Measurements from ENCODE around the gene TRIP12. TPM values are rescaled to one million over a fixed set of nuclear protein-coding genes. Genes with fewer than 3 reads are reported as not detected.

The TRIP12 gene
- total and polyA plus RNA-seq, 2 of the 4 experiments (the other 2 are of a cell fraction) = 51.6 to 209 TPM

GRCh38 chr2:229869226-229869625, 52.6 kb downstream of the TRIP12 start:
- Histone ChIP-seq H3K27me3 (ENCODE audit: control insufficient read depth, insufficient read depth, low read length) (no peaks in the 10 kb centered on the region), H3K23ac (ENCODE audit: low read depth, low read length) (no peak overlapping the region), H3K36me3 (ENCODE audit: control insufficient read depth, insufficient read depth, low read length) (peaks cover 11% of the 10 kb centered on the region), H3K4ac (ENCODE audit: low read depth, low read length) (no peak overlapping the region), H3K4me2 (ENCODE audit: low read depth, low read length) (no peak overlapping the region), H2BK120ac (ENCODE audit: low read depth, low read length) (no peak overlapping the region), H3K14ac (replicated peaks; ENCODE audit: low read depth, low read length) (no peak overlapping the region), H3K9me3 (ENCODE audit: control insufficient read depth, insufficient read depth, low read length) (no peaks in the 10 kb centered on the region), H2BK15ac (ENCODE audit: low read depth, low read length) (no peak overlapping the region), H3K4me3 (ENCODE audit: insufficient read depth, low read depth, low read length) (no peak overlapping the region), H3K9me1 (ENCODE audit: insufficient read depth, low read length) (peaks cover 13% of the 10 kb centered on the region), H4K20me1 (ENCODE audit: insufficient read depth, low read length) (peaks cover 45% of the 10 kb centered on the region), H3K9ac (ENCODE audit: low read depth, low read length) (no peak overlapping the region), H3K79me1 (ENCODE audit: low read depth in 1 of 2, low read length in 2 of 2) (peaks cover 25 to 55% of the 10 kb centered on the region in 2 experiments), H2BK5ac (ENCODE audit: low read depth, low read length, poor library complexity, severe bottlenecking) (no peak overlapping the region), H2AK5ac (ENCODE audit: low read depth, low read length) (no peak overlapping the region), H3K18ac (ENCODE audit: low read depth, low read length) (no peak overlapping the region), H4K5ac (ENCODE audit: low read depth, low read length) (no peak overlapping the region), H3K56ac (ENCODE audit: extremely low read depth, insufficient read depth, low read length) (no peak overlapping the region), H2BK20ac (ENCODE audit: low read depth, low read length) (no peak overlapping the region), H3K4me1 (ENCODE audit: control insufficient read depth, insufficient read depth, low read length) (0 out of 2 replicates have a peak, but pooled peaks cover 1% of the 10 kb centered on the region), H2AFZ (replicated peaks; ENCODE audit: low read length, poor library complexity) (no peak overlapping the region), H4K91ac (ENCODE audit: insufficient read depth, low read depth, low read length) (no peak overlapping the region), H3K27ac (ENCODE audit: insufficient read depth, low read length) (no peak overlapping the region), H4K8ac (ENCODE audit: low read depth in 2 of 2, low read length in 2 of 2) (no peak overlapping the region), H2AK9ac (replicated peaks; ENCODE audit: low read depth, low read length, poor library complexity) (no peak overlapping the region)
- ChIA-PET POLR2A (ENCODE audit: unreplicated experiment) (no interaction called here), CTCF (no interaction called here)
- intact Hi-C loops (cut with micrococcal nuclease) = no loop called here
- DNase-seq (no peak), ATAC-seq (ENCODE audit: low read depth) (no peak)
- 83% methylated on average over 2 of the region's 3 CpGs; no CpG with 5 or more reads in 1 of the 2 experiments for WGBS, 2 experiments (ENCODE audit: extremely low coverage in 2 of 2, insufficient read length in 1 of 2)
- no peak for TF ChIP-seq MAZ (IDR thresholded peaks at IDR 0.05; ENCODE audit: borderline replicate concordance, low read depth, low read length)
- dilution Hi-C loops (cut with HindIII; ENCODE audit: low sequenced_read_pairs, unreplicated experiment) = no loop called here
- in situ Hi-C loops (cut with MboI; ENCODE audit: low sequenced_read_pairs) = no loop called here
- no TSS peak for BruUV-seq (replicated peaks)
